Testis (tissue), 2 donors: ENCODE data around the gene NRG2.

Experiments used
- POLR2A ChIP-seq: fragments of 450-650 bp; IDR thresholded peaks from one replicate; pipeline ENCODE4 v1.6.1; 2017; ENCODE audit warnings: antibody characterized with exemption, mild to moderate bottlenecking, moderate library complexity
- TF ChIP-seq, protein P1 (sequence below), 3 experiments: fragments of 450-650 bp in 2 of 3; fragments of 200-600 bp in 1 of 3; sonication (generic) in 1 of 3; IDR thresholded peaks; one replicate each; pipeline ENCODE4 v1.5.1; 2016 to 2019; ENCODE audit warnings: antibody characterized with exemption in 3 of 3, mild to moderate bottlenecking in 2 of 3, moderate library complexity in 1 of 3

DNA sequence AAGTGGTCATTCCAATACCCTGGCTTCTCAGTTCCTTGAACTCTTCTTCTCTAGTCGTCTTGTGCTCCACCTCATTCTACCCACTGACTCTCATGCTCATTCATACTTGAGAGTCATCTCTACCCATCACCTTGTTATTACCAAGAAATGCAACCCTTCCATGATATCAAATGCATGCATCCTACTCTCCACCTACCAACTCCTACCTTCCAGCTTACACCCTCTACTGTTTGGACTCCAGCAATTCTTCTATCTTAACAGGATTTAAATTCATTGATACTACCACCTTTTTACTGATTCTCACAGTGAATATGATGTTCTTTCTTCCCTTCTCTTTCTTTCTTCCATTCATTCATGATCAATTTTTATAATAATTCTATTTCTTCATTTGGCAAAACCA lies 30.7 kb downstream of the NRG2 start:
- TF ChIP-seq, protein P1, sequence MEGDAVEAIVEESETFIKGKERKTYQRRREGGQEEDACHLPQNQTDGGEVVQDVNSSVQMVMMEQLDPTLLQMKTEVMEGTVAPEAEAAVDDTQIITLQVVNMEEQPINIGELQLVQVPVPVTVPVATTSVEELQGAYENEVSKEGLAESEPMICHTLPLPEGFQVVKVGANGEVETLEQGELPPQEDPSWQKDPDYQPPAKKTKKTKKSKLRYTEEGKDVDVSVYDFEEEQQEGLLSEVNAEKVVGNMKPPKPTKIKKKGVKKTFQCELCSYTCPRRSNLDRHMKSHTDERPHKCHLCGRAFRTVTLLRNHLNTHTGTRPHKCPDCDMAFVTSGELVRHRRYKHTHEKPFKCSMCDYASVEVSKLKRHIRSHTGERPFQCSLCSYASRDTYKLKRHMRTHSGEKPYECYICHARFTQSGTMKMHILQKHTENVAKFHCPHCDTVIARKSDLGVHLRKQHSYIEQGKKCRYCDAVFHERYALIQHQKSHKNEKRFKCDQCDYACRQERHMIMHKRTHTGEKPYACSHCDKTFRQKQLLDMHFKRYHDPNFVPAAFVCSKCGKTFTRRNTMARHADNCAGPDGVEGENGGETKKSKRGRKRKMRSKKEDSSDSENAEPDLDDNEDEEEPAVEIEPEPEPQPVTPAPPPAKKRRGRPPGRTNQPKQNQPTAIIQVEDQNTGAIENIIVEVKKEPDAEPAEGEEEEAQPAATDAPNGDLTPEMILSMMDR (IDR thresholded peaks at IDR 0.05): no peak
- TF ChIP-seq POLR2A: no peak
